ENCODE results near the gene NFKBIZ.
"Not testable (repeated sequence)": the region's sequence is repeated elsewhere in the genome, so short reads cannot be mapped to it uniquely, and the experiment has no call there.

The NFKBIZ gene

DNA sequence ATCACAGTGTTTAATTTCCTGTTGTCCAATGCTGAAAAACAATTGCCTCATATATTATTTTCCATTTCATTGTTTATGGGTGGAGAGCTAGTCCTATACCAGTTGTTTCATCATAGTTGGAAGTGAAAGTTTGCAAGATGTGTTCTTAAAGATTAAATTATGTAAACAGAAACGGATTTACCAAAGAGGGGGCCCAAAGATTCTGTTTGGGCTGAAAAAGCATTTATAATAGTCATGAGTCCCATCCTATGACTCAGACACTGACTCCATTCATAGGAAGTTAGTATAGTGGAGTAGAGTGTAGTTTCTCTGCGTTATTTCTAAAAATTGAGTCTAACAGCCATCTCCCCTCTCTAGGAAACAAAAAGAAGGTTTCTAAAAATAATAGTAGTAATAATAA, 24.3 kb downstream of the NFKBIZ start:
- Histone ChIP-seq H3K27me3 (replicated peaks) (no peaks in the 10 kb centered on the region), H3K27ac (peak overlapping the region; percentile 38)
- TF ChIP-seq, protein P1, sequence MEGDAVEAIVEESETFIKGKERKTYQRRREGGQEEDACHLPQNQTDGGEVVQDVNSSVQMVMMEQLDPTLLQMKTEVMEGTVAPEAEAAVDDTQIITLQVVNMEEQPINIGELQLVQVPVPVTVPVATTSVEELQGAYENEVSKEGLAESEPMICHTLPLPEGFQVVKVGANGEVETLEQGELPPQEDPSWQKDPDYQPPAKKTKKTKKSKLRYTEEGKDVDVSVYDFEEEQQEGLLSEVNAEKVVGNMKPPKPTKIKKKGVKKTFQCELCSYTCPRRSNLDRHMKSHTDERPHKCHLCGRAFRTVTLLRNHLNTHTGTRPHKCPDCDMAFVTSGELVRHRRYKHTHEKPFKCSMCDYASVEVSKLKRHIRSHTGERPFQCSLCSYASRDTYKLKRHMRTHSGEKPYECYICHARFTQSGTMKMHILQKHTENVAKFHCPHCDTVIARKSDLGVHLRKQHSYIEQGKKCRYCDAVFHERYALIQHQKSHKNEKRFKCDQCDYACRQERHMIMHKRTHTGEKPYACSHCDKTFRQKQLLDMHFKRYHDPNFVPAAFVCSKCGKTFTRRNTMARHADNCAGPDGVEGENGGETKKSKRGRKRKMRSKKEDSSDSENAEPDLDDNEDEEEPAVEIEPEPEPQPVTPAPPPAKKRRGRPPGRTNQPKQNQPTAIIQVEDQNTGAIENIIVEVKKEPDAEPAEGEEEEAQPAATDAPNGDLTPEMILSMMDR (IDR thresholded peaks at IDR 0.05; ENCODE audit: low read depth, low read length, missing control alignments) = no peak

DNA sequence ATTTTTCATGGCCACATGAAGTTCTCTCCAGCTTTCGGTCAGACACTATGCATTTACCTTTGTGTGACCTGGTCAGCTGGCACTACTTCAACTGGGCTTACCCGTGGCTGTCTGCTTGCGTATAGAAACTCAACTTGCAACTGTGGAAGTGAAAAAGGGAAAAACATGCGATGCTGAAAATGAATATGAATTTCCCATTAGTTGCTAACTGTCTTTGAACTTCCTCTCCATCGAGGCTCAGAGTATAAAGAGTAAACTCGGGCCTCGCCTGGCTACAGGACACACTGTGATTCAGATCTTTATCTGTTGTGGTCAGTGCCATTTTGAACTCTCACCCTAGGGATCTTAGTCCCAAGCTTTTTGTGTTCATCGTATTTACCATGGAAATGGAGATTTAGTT, 26.8 kb downstream of the NFKBIZ start:
- no peaks in the 10 kb centered on the region for H3K36me3 ChIP-seq (replicated peaks)
- no peak overlapping the region for H3K27ac ChIP-seq
- no peak for DNase-seq
- in situ Hi-C loops (cut with HindIII; ENCODE audit: low pct_ligation_motif_present, low sequenced_read_pairs) = no loop called here
- no peaks in the 10 kb centered on the region for H3K27me3 ChIP-seq (replicated peaks)
- TF ChIP-seq, protein P1 (IDR thresholded peaks at IDR 0.05; ENCODE audit: low read depth, low read length, missing control alignments) = no peak
- no peak overlapping the region for H3K4me3 ChIP-seq (ENCODE audit: low read depth, low read length)

More for the DNA sequence above, 24.3 kb downstream of the NFKBIZ start:
- Histone ChIP-seq H3K4me3 (ENCODE audit: low read depth, low read length) (no peak overlapping the region), H3K36me3 (replicated peaks) (no peaks in the 10 kb centered on the region)
- no peak for DNase-seq
- in situ Hi-C loops (cut with HindIII; ENCODE audit: low pct_ligation_motif_present, low sequenced_read_pairs) = loop anchor here (25.0 kb wide), 1 partner anchor 214 kb away; no protein-coding TSS in a partner anchor

DNA sequence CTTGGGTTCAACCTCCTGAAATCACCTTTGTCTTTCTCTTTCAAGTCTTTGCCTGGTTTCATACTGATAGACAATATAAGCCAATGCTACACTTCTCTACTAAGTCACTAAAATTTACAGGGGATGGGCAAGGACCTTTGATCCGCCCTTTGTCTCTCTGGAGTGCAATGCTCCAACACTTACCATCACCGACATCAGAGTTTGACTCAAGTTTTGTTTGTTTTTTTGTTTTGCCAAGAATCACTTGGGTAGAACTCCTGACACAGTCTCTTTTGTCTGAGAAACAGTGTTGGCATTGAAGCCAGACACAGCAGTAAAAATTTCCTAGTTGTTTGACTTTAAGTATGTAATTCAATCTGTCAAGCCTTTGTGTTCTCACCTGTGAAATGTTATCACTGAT, 29.3 kb downstream of the NFKBIZ start:
- Histone ChIP-seq H3K27me3 (replicated peaks) (no peaks in the 10 kb centered on the region), H3K4me3 (ENCODE audit: low read depth, low read length) (no peak overlapping the region), H3K27ac (no peak overlapping the region), H3K36me3 (replicated peaks) (no peaks in the 10 kb centered on the region)
- in situ Hi-C loops (cut with HindIII; ENCODE audit: low pct_ligation_motif_present, low sequenced_read_pairs) = no loop called here
- DNase-seq = no peak
- TF ChIP-seq, protein P1 (IDR thresholded peaks at IDR 0.05; ENCODE audit: low read depth, low read length, missing control alignments) = no peak

DNA sequence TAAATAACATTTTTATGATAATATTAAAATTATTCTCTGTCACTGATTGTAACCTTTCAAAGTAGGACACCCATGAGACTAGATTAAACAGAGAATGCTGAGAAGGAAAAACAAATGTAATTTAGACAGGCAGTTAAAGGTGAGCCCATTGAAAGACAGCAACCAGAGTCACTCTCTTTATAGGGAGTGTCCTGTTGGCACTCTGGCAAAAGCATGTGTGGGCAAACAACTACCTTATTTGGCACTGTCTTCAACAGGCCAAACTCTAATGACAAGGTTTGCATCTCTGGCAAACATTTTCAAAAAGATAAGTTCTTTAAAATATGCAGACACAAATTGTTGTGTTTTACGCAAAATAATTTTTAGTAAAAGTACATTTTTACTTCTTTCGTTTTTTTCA, 29.8 kb downstream of the NFKBIZ start:
- in situ Hi-C loops (cut with HindIII; ENCODE audit: low pct_ligation_motif_present, low sequenced_read_pairs) = no loop called here
- Histone ChIP-seq H3K36me3 (replicated peaks) (no peaks in the 10 kb centered on the region), H3K4me3 (ENCODE audit: low read depth, low read length) (no peak overlapping the region), H3K27me3 (replicated peaks) (no peaks in the 10 kb centered on the region), H3K27ac (no peak overlapping the region)
- no peak for DNase-seq
- TF ChIP-seq, protein P1 (IDR thresholded peaks at IDR 0.05; ENCODE audit: low read depth, low read length, missing control alignments) = no peak

DNA sequence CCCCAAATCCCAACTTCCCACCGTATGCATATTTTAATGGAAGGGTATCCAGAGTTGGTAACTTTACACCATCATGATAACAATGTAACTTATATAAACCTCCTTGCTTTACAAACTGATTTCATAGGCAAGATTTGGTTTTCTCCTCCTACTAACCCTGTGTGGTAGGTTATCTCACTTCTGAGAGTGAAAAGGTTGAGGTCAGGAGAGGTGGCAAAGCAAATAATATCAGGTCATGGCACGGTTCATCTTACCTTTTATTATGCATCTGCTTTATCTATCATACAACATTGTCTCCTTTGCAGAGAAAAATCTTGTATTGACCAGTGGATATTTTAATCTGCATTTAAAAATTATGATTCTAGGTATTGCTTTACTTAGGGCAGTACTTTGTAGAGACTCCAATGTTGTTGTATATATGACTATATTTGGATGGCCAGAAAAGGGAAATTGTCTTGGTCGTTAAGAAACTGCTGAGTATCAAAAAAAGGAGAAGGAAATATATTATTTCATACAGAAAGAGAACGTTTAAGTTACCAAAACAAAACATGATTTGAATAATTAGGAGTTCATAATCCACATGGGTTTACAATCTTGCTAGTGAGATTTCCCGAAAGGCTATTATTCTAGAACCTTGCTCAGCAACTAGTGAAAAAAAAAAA, 30.4 kb downstream of the NFKBIZ start:
- TF ChIP-seq, protein P1 (IDR thresholded peaks at IDR 0.05; ENCODE audit: low read depth, low read length, missing control alignments) = no peak
- no peaks in the 10 kb centered on the region for H3K36me3 ChIP-seq (replicated peaks)
- in situ Hi-C loops (cut with HindIII; ENCODE audit: low pct_ligation_motif_present, low sequenced_read_pairs) = no loop called here
- no peak for DNase-seq
- H3K27ac ChIP-seq = no peak overlapping the region
- H3K27me3 ChIP-seq (replicated peaks) = no peaks in the 10 kb centered on the region
- H3K4me3 ChIP-seq (ENCODE audit: low read depth, low read length) = no peak overlapping the region

DNA sequence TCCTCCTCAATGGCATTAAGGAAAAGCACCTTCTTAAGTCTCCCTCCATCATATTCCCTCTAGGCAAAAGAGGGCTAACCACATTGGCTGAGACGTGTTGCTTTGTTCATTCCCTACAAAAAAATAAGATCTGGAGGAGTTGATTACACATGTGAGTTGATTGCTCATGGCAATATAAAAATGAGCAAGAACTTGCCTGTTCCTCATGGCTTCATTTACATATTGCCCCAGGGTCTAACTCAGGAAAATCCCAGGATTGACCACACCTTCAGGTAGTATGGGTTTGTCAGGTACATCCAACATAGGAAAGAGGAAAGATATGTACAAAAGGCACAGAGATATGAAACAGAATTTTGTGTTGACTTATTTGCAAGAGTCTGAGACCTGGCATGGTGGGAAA, 35.5 kb downstream of the NFKBIZ start:
- in situ Hi-C loops (cut with HindIII; ENCODE audit: low pct_ligation_motif_present, low sequenced_read_pairs) = no loop called here
- no peak overlapping the region for H3K4me3 ChIP-seq (ENCODE audit: low read depth, low read length)
- H3K27me3 ChIP-seq (replicated peaks) = no peaks in the 10 kb centered on the region
- no peaks in the 10 kb centered on the region for H3K36me3 ChIP-seq (replicated peaks)
- H3K27ac ChIP-seq = no peak overlapping the region
- TF ChIP-seq, protein P1 (IDR thresholded peaks at IDR 0.05; ENCODE audit: low read depth, low read length, missing control alignments) = no peak
- DNase-seq = no peak

DNA sequence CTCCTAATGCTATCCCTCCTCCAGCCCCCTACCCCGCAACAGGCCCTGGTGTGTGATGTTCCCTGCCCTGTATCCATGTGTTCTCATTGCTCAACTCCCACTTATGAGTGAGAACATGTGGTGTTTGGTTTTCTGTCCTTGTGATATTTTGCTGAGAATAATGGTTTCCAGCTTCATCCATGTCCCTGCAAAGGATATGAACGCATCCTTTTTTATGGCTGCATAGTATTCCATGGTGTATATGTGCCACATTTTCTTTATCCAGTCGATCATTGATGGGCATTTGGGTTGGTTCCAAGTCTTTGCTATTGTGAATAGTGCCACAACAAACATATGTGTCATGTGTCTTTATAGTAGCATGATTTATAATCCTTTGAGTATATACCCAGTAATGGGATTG, 36.3 kb downstream of the NFKBIZ start:
- DNase-seq; H3K4me3 ChIP-seq (ENCODE audit: low read depth, low read length); H3K27ac ChIP-seq; H3K36me3 ChIP-seq (replicated peaks); H3K27me3 ChIP-seq (replicated peaks); in situ Hi-C loops (cut with HindIII; ENCODE audit: low pct_ligation_motif_present, low sequenced_read_pairs): not testable (repeated sequence)

Measured in brain microvascular endothelial cell (primary cell).